Aorta (tissue), 5 donors: ENCODE data around the gene GPD1. TPM values are rescaled to one million over a fixed set of nuclear protein-coding genes. Genes with fewer than 3 reads are reported as not detected.

Experiments used
- ATAC-seq: fragments of 200-7000 bp; cut with Tn5 transposase; one replicate; pipeline ENCODE4 v1.9.1; 2022; ENCODE audit warnings: moderate library complexity; ENCODE audit not compliant: low FRiP score
- DNase-seq, 2 donors: peaks; one replicate each; pipeline ENCODE4 v3.0.0-alpha.2; 2020
- H3K27ac ChIP-seq, 2 donors: one replicate each; pipeline ENCODE4 v1.5.1; 2013; ENCODE audit warnings: low read length in 2 of 2, mild to moderate bottlenecking in 2 of 2, moderate library complexity in 2 of 2, control low read depth in 1 of 2, inconsistent platforms in 1 of 2, low read depth in 1 of 2
- H3K27me3 ChIP-seq, 2 donors: one replicate each; pipeline ENCODE4 v1.6.1; 2013; ENCODE audit warnings: control low read depth in 1 of 2, low read length in 1 of 2, mild to moderate bottlenecking in 1 of 2, moderate library complexity in 1 of 2; ENCODE audit not compliant: insufficient read depth in 2 of 2, control insufficient read depth in 1 of 2
- H3K36me3 ChIP-seq, 2 donors: one replicate each; pipeline ENCODE4 v1.6.1; 2013; ENCODE audit warnings: control low read depth in 1 of 2, low read length in 1 of 2, mild to moderate bottlenecking in 1 of 2; ENCODE audit not compliant: insufficient read depth in 2 of 2, control insufficient read depth in 1 of 2
- H3K4me1 ChIP-seq, 2 donors: one replicate each; pipeline ENCODE4 v1.6.1; 2013; ENCODE audit warnings: low read length in 2 of 2, control low read depth in 1 of 2, mild to moderate bottlenecking in 1 of 2, moderate library complexity in 1 of 2; ENCODE audit not compliant: insufficient read depth in 2 of 2, control insufficient read depth in 1 of 2
- H3K4me3 ChIP-seq, 2 donors: one replicate each; pipeline ENCODE4 v1.5.1; 2013; ENCODE audit warnings: low read length in 2 of 2, control low read depth in 1 of 2, mild to moderate bottlenecking in 1 of 2
- H3K9me3 ChIP-seq: one replicate; pipeline ENCODE4 v1.6.1; 2013; ENCODE audit warnings: mild to moderate bottlenecking, low read length; ENCODE audit not compliant: control insufficient read depth
- WGBS, 2 donors: extraction: QIAGEN DNeasy Blood & Tissue Kit; methylation state at CpG; one replicate each; pipeline ENCODE4 v1.1.7; 2013; 5-methylcytosine and 5-hydroxymethylcytosine counted together
- intact Hi-C, 2 donors: fragments of 100-400 bp; cut with DNase I; formaldehyde crosslinking; loops; one replicate each; pipeline versions ENCODE4 v1.14.2 to v1.15.0; 2022
- polyA plus RNA-seq, 2 donors: library from polyadenylated mRNA; stranded (reverse); fragments of 200-250 nt; gene quantifications; one replicate each; pipeline ENCODE4 v1.2.3, GENCODE V29; 2013
- total RNA-seq, 2 donors: library from RNA; stranded (reverse); fragmentation: NEBNext Ultra II Directional; extraction: Animal tissue kit (Norgen Biotek cat#: 25700); gene quantifications; one replicate each; pipeline ENCODE4 v1.2.1, GENCODE V29; 2021
- donor health status: healthy with polysubstance abuse.
- donor health status: Bipolar disorder and iron deficiency.
- donor health status: DM: no; HTN: no; CAD: no.
- donor health status: DM: no; HTN: no; CAD: no.
- donor health status: DM: yes; HTN: yes; CAD: no.

Gene GPD1
- total and polyA plus RNA-seq, 4 donors: 0.61 to 24.8 (median 2.7) TPM

GRCh38 chr12:50109319-50109718, 5.5 kb downstream of the GPD1 start:
- Histone ChIP-seq H3K27me3 (no peaks in the 10 kb centered on the region), H3K36me3 (no peaks in the 10 kb centered on the region), H3K9me3 (no peaks in the 10 kb centered on the region), H3K4me1 (peaks cover 0 to 2% of the 10 kb centered on the region in 2 donors), H3K4me3 (no peak overlapping the region), H3K27ac (peak overlapping the region in 1 of 2 donors; percentile 90)
- intact Hi-C loops: no loop called here
- ATAC-seq (no peak), DNase-seq (no peak)
- 83 to 94% methylated on average over 3 of the region's 3 CpGs for WGBS, 2 donors

GRCh38 chr12:50110127-50110761, 6.4 kb downstream of the GPD1 start:
- Histone ChIP-seq H3K27ac (peak overlapping the region; percentile 62 to 90), H3K4me1 (peaks cover 0 to 2% of the 10 kb centered on the region in 2 donors), H3K36me3 (no peaks in the 10 kb centered on the region), H3K4me3 (no peak overlapping the region), H3K27me3 (no peaks in the 10 kb centered on the region), H3K9me3 (no peaks in the 10 kb centered on the region)
- 2 to 6% methylated on average over 8 of the region's 8 CpGs for WGBS, 2 donors
- ATAC-seq: no peak
- DNase-seq: peak; percentile 78 to 83
- intact Hi-C loops: loop anchor here in 1 of 2 donors (2.0 kb wide), 1 partner anchor 21 kb away; no protein-coding TSS in a partner anchor

- peak; percentile 8 for ATAC-seq
- Histone ChIP-seq H3K4me1 (peaks cover 0 to 2% of the 10 kb centered on the region in 2 donors), H3K27ac (peak overlapping the region; percentile 62 to 90), H3K9me3 (no peaks in the 10 kb centered on the region), H3K27me3 (no peaks in the 10 kb centered on the region), H3K4me3 (no peak overlapping the region), H3K36me3 (no peaks in the 10 kb centered on the region)
- DNase-seq: peak; percentile 84 to 86
- intact Hi-C loops: loop anchor here (1.0 to 2.0 kb wide), 2 partner anchors 22 to 56 kb away; partner anchors contain the start of gene CERS5 (in 1 of the 2)
- WGBS, 2 donors: 5 to 6% methylated on average over 7 of the region's 7 CpGs
These were observed 7.0 kb downstream of the GPD1 start for GRCh38 chr12:50110762-50111351.

- no peaks in the 10 kb centered on the region for H3K9me3 ChIP-seq
- no peaks in the 10 kb centered on the region for H3K27me3 ChIP-seq
- ATAC-seq: peak; percentile 3
- no peak for DNase-seq
- no peaks in the 10 kb centered on the region for H3K36me3 ChIP-seq
- H3K4me3 ChIP-seq: no peak overlapping the region
- intact Hi-C loops: loop anchor here (1.0 to 2.0 kb wide), 2 partner anchors 23 to 56 kb away; partner anchors contain the start of gene CERS5 (in 1 of the 2)
- peaks cover 0 to 2% of the 10 kb centered on the region in 2 donors for H3K4me1 ChIP-seq
- WGBS, 2 donors: 4 to 7% methylated on average over 19 of the region's 19 CpGs
- peak overlapping the region; percentile 62 to 90 for H3K27ac ChIP-seq
These were observed 7.5 kb downstream of the GPD1 start for GRCh38 chr12:50111395-50111692.

GRCh38 chr12:50111693-50112455, 8.1 kb downstream of the GPD1 start, which contains the start of gene COX14:
Gene COX14 (plus strand): TSS chr12:50112236. CDS start chr12:50120044, 7,808 bp downstream.
- DNase-seq: peak; percentile 99
- intact Hi-C loops: loop anchor here (1.0 to 2.0 kb wide), 3 partner anchors 23 to 55 kb away; partner anchors contain the start of gene CERS5 (in 1 of the 2)
- peak; percentile 96 for ATAC-seq
- H3K4me1 ChIP-seq: peaks cover 0 to 2% of the 10 kb centered on the region in 2 donors
- H3K9me3 ChIP-seq: no peaks in the 10 kb centered on the region
- WGBS, 2 donors: 0% methylated on average over 59 of the region's 59 CpGs
- no peaks in the 10 kb centered on the region for H3K36me3 ChIP-seq
- H3K4me3 ChIP-seq: peak within 1 kb of the TSS; percentile 45 to 68
- peak within 1 kb of the TSS; percentile 87 to 94 for H3K27ac ChIP-seq
- no peaks in the 10 kb centered on the region for H3K27me3 ChIP-seq

- no peak for DNase-seq
These were observed 8.8 kb downstream of the GPD1 start for GRCh38 chr12:50112456-50113218.

GRCh38 chr12:50117057-50117622, 13.3 kb downstream of the GPD1 start:
- H3K9me3 ChIP-seq: no peaks in the 10 kb centered on the region
- 40 to 43% methylated on average over 6 of the region's 6 CpGs for WGBS, 2 donors
- H3K27me3 ChIP-seq: no peaks in the 10 kb centered on the region
- H3K36me3 ChIP-seq: peaks cover 0 to 4% of the 10 kb centered on the region in 2 donors
- H3K4me3 ChIP-seq: no peak overlapping the region
- intact Hi-C loops: no loop called here
- DNase-seq: no peak
- peak overlapping the region in 1 of 2 donors; percentile 26 for H3K27ac ChIP-seq
- peak; percentile 76 for ATAC-seq
- peaks cover 2 to 4% of the 10 kb centered on the region in 2 donors for H3K4me1 ChIP-seq

More at GRCh38 chr12:50112456-50113218, 8.8 kb downstream of the GPD1 start:
- peak overlapping the region; percentile 45 to 68 for H3K4me3 ChIP-seq
- no peaks in the 10 kb centered on the region for H3K36me3 ChIP-seq
- H3K4me1 ChIP-seq: peaks cover 2% of the 10 kb centered on the region in 2 donors
- no peaks in the 10 kb centered on the region for H3K27me3 ChIP-seq
- ATAC-seq: peak; percentile 1
- H3K9me3 ChIP-seq: no peaks in the 10 kb centered on the region
- intact Hi-C loops: loop anchor here in 1 of 2 donors (1.0 kb wide), 1 partner anchor 54 kb away; no protein-coding TSS in a partner anchor
- peak overlapping the region; percentile 87 to 94 for H3K27ac ChIP-seq
- WGBS, 2 donors: 16 to 23% methylated on average over 26 of the region's 26 CpGs

GRCh38 chr12:50119387-50119786, 15.6 kb downstream of the GPD1 start:
- ATAC-seq: no peak
- H3K27me3 ChIP-seq: no peaks in the 10 kb centered on the region
- H3K9me3 ChIP-seq: no peaks in the 10 kb centered on the region
- H3K36me3 ChIP-seq: peaks cover 4% of the 10 kb centered on the region in 2 donors
- WGBS, 2 donors: 96 to 99% methylated on average over 2 of the region's 2 CpGs
- no peak overlapping the region for H3K27ac ChIP-seq
- intact Hi-C loops: no loop called here
- peaks cover 0 to 4% of the 10 kb centered on the region in 2 donors for H3K4me1 ChIP-seq
- no peak for DNase-seq
- H3K4me3 ChIP-seq: no peak overlapping the region
